Lung (tissue), 12 donors: Measurements from ENCODE around the gene SMARCD3. TPM values are rescaled to one million over a fixed set of nuclear protein-coding genes. Genes with fewer than 3 reads are reported as not detected.

Experiments
- ATAC-seq: fragments of 200-7000 bp; cut with Tn5 transposase; one replicate; pipeline ENCODE4 v1.9.1; 2020; ENCODE audit warnings: moderate number of reproducible peaks; ENCODE audit not compliant: insufficient read depth, low FRiP score
- DNase-seq, 3 donors: peaks; one replicate each; pipeline ENCODE4 v3.0.0-alpha.2; 2013 to 2017
- H3K27ac ChIP-seq, 2 donors: one replicate each; pipeline ENCODE4 v1.5.1; 2013; ENCODE audit warnings: mild to moderate bottlenecking in 2 of 2, moderate library complexity in 2 of 2, control low read depth in 1 of 2, inconsistent platforms in 1 of 2, low read depth in 1 of 2, low read length in 1 of 2
- H3K27me3 ChIP-seq, 3 donors: one replicate each; pipeline ENCODE4 v1.5.1; 2013; ENCODE audit warnings: low read length in 2 of 3; ENCODE audit not compliant: control insufficient read depth in 3 of 3, insufficient read depth in 3 of 3
- H3K36me3 ChIP-seq, 4 donors: one replicate each; pipeline ENCODE4 v1.5.1; 2013; ENCODE audit warnings: low read length in 4 of 4, mild to moderate bottlenecking in 1 of 4, moderate library complexity in 1 of 4; ENCODE audit not compliant: control insufficient read depth in 4 of 4, insufficient read depth in 4 of 4
- H3K4me1 ChIP-seq, 5 donors: one replicate each; pipeline ENCODE4 v1.5.1; 2013; ENCODE audit warnings: low read length in 5 of 5, mild to moderate bottlenecking in 2 of 5, moderate library complexity in 1 of 5; ENCODE audit not compliant: control insufficient read depth in 5 of 5, insufficient read depth in 5 of 5
- H3K4me3 ChIP-seq: one replicate; pipeline ENCODE4 v1.5.1; 2013; ENCODE audit warnings: mild to moderate bottlenecking, control low read depth, moderate library complexity
- H3K9ac ChIP-seq, 2 donors: one replicate each; pipeline ENCODE4 v1.5.1; 2013; ENCODE audit warnings: low read length in 2 of 2, control low read depth in 1 of 2; ENCODE audit not compliant: insufficient read depth in 1 of 2
- H3K9me3 ChIP-seq, 4 donors: one replicate each; pipeline ENCODE4 v1.5.1; 2013; ENCODE audit warnings: low read length in 3 of 4, mild to moderate bottlenecking in 1 of 4, moderate library complexity in 1 of 4; ENCODE audit not compliant: control insufficient read depth in 4 of 4, insufficient read depth in 3 of 4
- WGBS, 2 donors: extraction: QIAGEN DNeasy Blood & Tissue Kit; methylation state at CpG; one replicate each; pipeline ENCODE4 v1.1.7; 2013; 5-methylcytosine and 5-hydroxymethylcytosine counted together
- polyA plus RNA-seq, 2 donors: library from polyadenylated mRNA; stranded (reverse); fragments of 200-250 nt; gene quantifications; one replicate each; pipeline ENCODE4 v1.2.1, GENCODE V29; 2013
- total RNA-seq, 2 donors: library from RNA; depleted of rRNA in 1 of 2; stranded (reverse); fragments of >200 nt in 1 of 2; gene quantifications; one replicate each; pipeline ENCODE4 v1.2.1, GENCODE V29; 2014 to 2021
- TF ChIP-seq, protein P1 (sequence below): IDR thresholded peaks from 2 replicates; pipeline ENCODE4 v1.5.1; 2012; ENCODE audit warnings: mild to moderate bottlenecking; ENCODE audit errors: control extremely low read depth, extremely low read depth
- donor health status: control.
- donor health status: control.
- donor health status: Bipolar disorder and iron deficiency.
- donor health status: healthy.
- donor health status: DM: yes; HTN: yes; CAD: no.

Gene SMARCD3
- total and polyA plus RNA-seq, 4 donors: 37.5 to 70.9 (median 51.4) TPM

DNA sequence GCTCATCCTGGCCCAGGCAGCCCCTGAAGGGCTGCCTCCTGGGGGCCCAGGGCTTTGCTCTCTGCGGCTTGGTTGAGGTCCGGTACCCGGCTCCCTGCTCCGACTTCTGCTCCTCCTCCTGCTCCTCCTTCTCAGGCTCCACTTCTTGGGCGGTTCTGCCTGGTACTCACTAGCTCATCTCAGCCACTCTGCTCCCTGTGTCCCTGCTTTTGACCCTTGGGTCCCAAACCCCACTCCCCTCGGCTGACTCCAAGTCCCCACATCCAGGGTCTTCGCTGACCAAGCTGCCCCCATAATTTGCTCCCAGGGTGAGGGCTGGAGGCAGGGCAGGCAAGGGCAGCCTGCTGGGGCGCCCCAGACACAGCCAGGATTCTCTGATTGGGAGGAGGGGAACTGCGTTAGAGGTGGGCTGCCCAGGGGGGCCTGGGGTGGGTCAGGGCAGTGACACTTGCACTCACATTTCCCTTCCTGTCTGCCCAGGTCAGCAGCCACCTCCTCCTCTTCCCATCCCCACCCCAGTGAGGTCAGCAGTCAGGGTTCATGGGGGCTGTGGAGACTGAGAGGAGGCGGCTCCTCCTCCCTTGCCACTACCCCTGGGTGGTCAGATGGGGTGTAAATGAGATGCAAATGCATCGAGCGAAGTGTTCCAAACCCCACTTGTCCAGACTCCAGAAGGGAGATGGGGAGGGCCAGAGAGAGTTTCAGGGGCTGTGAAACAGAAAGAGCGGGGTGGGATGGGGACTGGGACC, 2.2 kb downstream of the SMARCD3 start:
- Histone ChIP-seq H3K9ac (no peak overlapping the region), H3K27ac (peak overlapping the region in 1 of 2 donors; percentile 97), H3K27me3 (peaks cover 0 to 2% (median 0%) of the 10 kb centered on the region in 3 donors), H3K4me1 (peaks cover 0 to 61% (median 12%) of the 10 kb centered on the region in 5 donors), H3K36me3 (peaks cover 0 to 18% (median 4%) of the 10 kb centered on the region in 4 donors), H3K9me3 (no peaks in the 10 kb centered on the region), H3K4me3 (no peak overlapping the region)
- 59 to 69% methylated on average over 13 of the region's 13 CpGs for WGBS, 2 donors
- TF ChIP-seq, protein P1, sequence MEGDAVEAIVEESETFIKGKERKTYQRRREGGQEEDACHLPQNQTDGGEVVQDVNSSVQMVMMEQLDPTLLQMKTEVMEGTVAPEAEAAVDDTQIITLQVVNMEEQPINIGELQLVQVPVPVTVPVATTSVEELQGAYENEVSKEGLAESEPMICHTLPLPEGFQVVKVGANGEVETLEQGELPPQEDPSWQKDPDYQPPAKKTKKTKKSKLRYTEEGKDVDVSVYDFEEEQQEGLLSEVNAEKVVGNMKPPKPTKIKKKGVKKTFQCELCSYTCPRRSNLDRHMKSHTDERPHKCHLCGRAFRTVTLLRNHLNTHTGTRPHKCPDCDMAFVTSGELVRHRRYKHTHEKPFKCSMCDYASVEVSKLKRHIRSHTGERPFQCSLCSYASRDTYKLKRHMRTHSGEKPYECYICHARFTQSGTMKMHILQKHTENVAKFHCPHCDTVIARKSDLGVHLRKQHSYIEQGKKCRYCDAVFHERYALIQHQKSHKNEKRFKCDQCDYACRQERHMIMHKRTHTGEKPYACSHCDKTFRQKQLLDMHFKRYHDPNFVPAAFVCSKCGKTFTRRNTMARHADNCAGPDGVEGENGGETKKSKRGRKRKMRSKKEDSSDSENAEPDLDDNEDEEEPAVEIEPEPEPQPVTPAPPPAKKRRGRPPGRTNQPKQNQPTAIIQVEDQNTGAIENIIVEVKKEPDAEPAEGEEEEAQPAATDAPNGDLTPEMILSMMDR: no peak
- DNase-seq (no peak), ATAC-seq (no peak)

DNA sequence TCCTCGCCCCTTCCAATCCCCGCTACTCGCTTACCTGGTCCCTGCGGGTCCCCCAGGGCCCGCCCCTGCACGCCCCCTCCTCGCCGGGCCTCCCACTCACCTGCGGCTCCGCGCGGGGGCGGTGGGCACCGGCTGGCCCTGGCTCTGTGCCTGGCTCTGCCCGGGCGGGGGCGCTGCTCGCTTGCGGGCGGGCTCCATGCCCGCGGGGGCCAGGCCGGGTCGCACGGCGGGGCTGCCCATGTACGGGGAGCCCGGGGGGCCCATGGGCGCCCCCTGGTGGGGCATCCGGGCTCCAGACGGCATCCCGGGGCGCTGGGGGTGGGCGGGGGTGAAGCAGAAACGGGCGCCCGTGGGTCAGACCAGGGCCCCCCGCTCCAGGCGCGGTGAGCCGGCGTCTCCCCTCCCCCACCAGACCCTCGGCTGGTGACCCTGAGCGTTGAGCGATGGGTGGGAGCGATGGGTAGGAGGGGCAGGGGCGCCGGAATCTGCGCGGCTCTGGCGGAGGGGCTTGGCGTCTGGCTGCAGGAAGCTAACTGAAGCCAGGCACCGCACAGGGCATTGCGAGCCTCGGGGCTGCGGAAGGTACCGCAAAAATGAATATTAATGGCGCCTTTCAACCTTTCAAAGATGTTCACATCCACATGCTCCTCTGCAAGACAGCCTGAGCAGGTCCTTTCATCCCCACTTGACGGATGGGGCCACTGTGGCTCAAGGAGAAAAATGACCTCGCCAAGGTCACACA, 3.0 kb downstream of the SMARCD3 start:
- DNase-seq: peak; percentile 18 to 53 (median 47)
- WGBS, 2 donors: 3 to 5% methylated on average over 60 of the region's 60 CpGs
- peaks cover 0 to 2% (median 0%) of the 10 kb centered on the region in 3 donors for H3K27me3 ChIP-seq
- TF ChIP-seq, protein P1: no peak
- H3K4me1 ChIP-seq: peaks cover 0 to 54% (median 8%) of the 10 kb centered on the region in 5 donors
- H3K4me3 ChIP-seq: no peak overlapping the region
- no peak overlapping the region for H3K9ac ChIP-seq
- H3K36me3 ChIP-seq: peaks cover 0 to 19% (median 5%) of the 10 kb centered on the region in 4 donors
- H3K27ac ChIP-seq: peak overlapping the region in 1 of 2 donors; percentile 3
- no peak for ATAC-seq
- H3K9me3 ChIP-seq: no peaks in the 10 kb centered on the region

DNA sequence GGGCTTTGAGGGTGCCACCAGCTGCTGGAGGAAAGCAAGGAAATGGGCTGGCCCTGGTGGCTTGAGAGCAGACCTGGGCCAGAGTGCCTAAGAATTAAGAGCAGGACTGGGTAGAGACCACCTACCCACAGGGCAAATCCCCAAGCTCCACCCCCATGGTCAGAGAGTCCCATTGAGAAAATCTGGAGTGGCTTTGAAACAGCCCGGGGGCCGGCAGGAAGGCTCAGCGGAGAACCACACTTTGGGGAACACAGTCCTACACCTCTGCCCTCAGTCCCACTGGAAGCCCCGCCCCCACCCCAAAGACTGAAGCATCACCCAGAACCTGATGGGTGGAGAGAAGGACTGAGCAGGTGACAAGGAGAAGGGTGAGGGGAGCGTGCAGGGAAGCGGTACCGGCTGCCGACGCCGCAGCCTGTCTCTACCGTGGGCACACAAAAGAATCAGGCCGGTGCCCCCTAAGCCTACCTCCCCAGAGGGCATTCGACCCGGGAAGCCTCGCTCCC, 3.6 kb downstream of the SMARCD3 start:
- no peak overlapping the region for H3K9ac ChIP-seq
- WGBS, 2 donors: 5 to 12% methylated on average over 15 of the region's 15 CpGs
- H3K27ac ChIP-seq: no peak overlapping the region

More for the DNA sequence above, 3.6 kb downstream of the SMARCD3 start:
- Histone ChIP-seq H3K4me3 (no peak overlapping the region), H3K9me3 (no peaks in the 10 kb centered on the region), H3K36me3 (peaks cover 0 to 26% (median 8%) of the 10 kb centered on the region in 4 donors), H3K4me1 (peaks cover 0 to 48% (median 7%) of the 10 kb centered on the region in 5 donors), H3K27me3 (peaks cover 0 to 2% (median 0%) of the 10 kb centered on the region in 3 donors)
- no peak for DNase-seq
- no peak for ATAC-seq
- TF ChIP-seq, protein P1: no peak
